CD8-positive, alpha-beta memory T cell (primary cell): ENCODE data around the gene THUMPD3. TPM values are rescaled to one million over a fixed set of nuclear protein-coding genes. Genes with fewer than 3 reads are reported as not detected.

ENCODE experiments used
- CTCF ChIA-PET: fragments of 350-600 bp; sonication (Branson Sonifier 250); formaldehyde crosslinking; loops from one replicate; lab custom pipeline; 2021; ENCODE audit warnings: antibody characterized with exemption; lab: Charles Lee
- POLR2A ChIA-PET: fragments of 350-600 bp; sonication (Branson Sonifier 250); formaldehyde crosslinking; loops from one replicate; lab custom pipeline; 2021; ENCODE audit warnings: antibody characterized with exemption; lab: Charles Lee
- DNase-seq, 5 donors: peaks; one replicate each; pipeline versions ENCODE4 v3.0.0 to v3.0.0-alpha.2; 2020 to 2022; ENCODE audit warnings: mixed read lengths in 1 of 5
- H3K27ac ChIP-seq: one replicate; pipeline ENCODE4 v1.7.0; 2013; ENCODE audit warnings: low read depth, mild to moderate bottlenecking, low read length, moderate library complexity
- H3K27me3 ChIP-seq: 2 replicates; pipeline ENCODE4 v1.7.0; 2013; ENCODE audit warnings: low read length, mild to moderate bottlenecking; ENCODE audit not compliant: insufficient read depth, poor library complexity, severe bottlenecking
- H3K36me3 ChIP-seq: 2 replicates; pipeline ENCODE4 v1.7.0; 2013; ENCODE audit warnings: mild to moderate bottlenecking, low read length, moderate library complexity; ENCODE audit not compliant: insufficient read depth
- H3K4me1 ChIP-seq: 2 replicates; pipeline ENCODE4 v1.7.0; 2013; ENCODE audit warnings: mild to moderate bottlenecking, low read length, moderate library complexity; ENCODE audit not compliant: insufficient read depth
- H3K4me3 ChIP-seq: 2 replicates; pipeline ENCODE4 v1.7.0; 2013; ENCODE audit warnings: mild to moderate bottlenecking, low read length
- H3K9me3 ChIP-seq: 2 replicates; pipeline ENCODE4 v1.7.0; 2013; ENCODE audit warnings: mild to moderate bottlenecking, low read length
- H3K27ac Mint-ChIP-seq, 8 donors: one replicate each; pipeline ENCODE4 v1.8.0; 2020 to 2021; ENCODE audit warnings: mixed read lengths in 8 of 8, mild to moderate bottlenecking in 6 of 8, inconsistent platforms in 3 of 8, moderate library complexity in 3 of 8
- H3K27me3 Mint-ChIP-seq, 2 donors: one replicate each; pipeline ENCODE4 v1.8.0; 2020 to 2021; ENCODE audit warnings: mixed read lengths in 2 of 2, mild to moderate bottlenecking in 1 of 2, moderate library complexity in 1 of 2
- H3K36me3 Mint-ChIP-seq, 3 donors: one replicate each; pipeline ENCODE4 v1.8.0; 2020 to 2021; ENCODE audit warnings: mixed read lengths in 3 of 3, inconsistent platforms in 1 of 3, mild to moderate bottlenecking in 1 of 3
- H3K4me1 Mint-ChIP-seq, 3 donors: one replicate each; pipeline ENCODE4 v1.8.0; 2020 to 2021; ENCODE audit warnings: mixed read lengths in 3 of 3, inconsistent platforms in 1 of 3, mild to moderate bottlenecking in 1 of 3
- H3K4me3 Mint-ChIP-seq, 7 donors: one replicate each; pipeline ENCODE4 v1.8.0; 2020 to 2021; ENCODE audit warnings: mixed read lengths in 7 of 7, mild to moderate bottlenecking in 6 of 7, moderate library complexity in 4 of 7, inconsistent platforms in 2 of 7
- H3K9me3 Mint-ChIP-seq, 5 donors: one replicate each; pipeline ENCODE4 v1.8.0; 2020 to 2022; ENCODE audit warnings: mixed read lengths in 5 of 5, mild to moderate bottlenecking in 3 of 5, moderate library complexity in 2 of 5, inconsistent platforms in 1 of 5
- polyA plus RNA-seq: library from polyadenylated mRNA; unstranded; fragments of 300-500 nt; fragmentation: Illumina TruSeq; gene quantifications from one replicate; pipeline ENCODE4 v1.2.3, GENCODE V29; 2021
- total RNA-seq, 2 experiments: library from RNA; stranded (reverse); gene quantifications; one replicate each; pipeline ENCODE4 v1.2.3, GENCODE V29; 2021

The THUMPD3 gene
- total and polyA plus RNA-seq, 3 experiments from 2014 or later, result 19.5 to 58.5 (median 58.4) TPM

GRCh38 chr3:9406856-9407626 is 44.2 kb downstream of the THUMPD3 start:
- H3K27ac ChIP-seq, result no peak overlapping the region
- CTCF ChIA-PET, result no interaction called here
- DNase-seq, result no peak
- peak overlapping the region in 2 of 7 donors; percentile 8 to 12 for H3K4me3 Mint-ChIP-seq
- H3K9me3 ChIP-seq, result no peaks in the 10 kb centered on the region
- H3K4me1 ChIP-seq, result peaks cover 70% of the 10 kb centered on the region
- peaks cover 70 to 95% (median 85%) of the 10 kb centered on the region in 3 donors for H3K4me1 Mint-ChIP-seq
- H3K9me3 Mint-ChIP-seq, result no peaks in the 10 kb centered on the region
- no peaks in the 10 kb centered on the region for H3K27me3 ChIP-seq
- POLR2A ChIA-PET, result no interaction called here
- H3K36me3 ChIP-seq, result no peaks in the 10 kb centered on the region
- peak overlapping the region in 5 of 8 donors; percentile 29 to 70 (median 37) for H3K27ac Mint-ChIP-seq
- no peak overlapping the region for H3K4me3 ChIP-seq
- peaks cover 0 to 6% (median 0%) of the 10 kb centered on the region in 3 donors for H3K36me3 Mint-ChIP-seq
- no peaks in the 10 kb centered on the region for H3K27me3 Mint-ChIP-seq

GRCh38 chr3:9408061-9408460 is 45.2 kb downstream of the THUMPD3 start:
- Histone ChIP-seq H3K4me3 (no peak overlapping the region), H3K9me3 (no peaks in the 10 kb centered on the region), H3K36me3 (no peaks in the 10 kb centered on the region), H3K27ac (no peak overlapping the region), H3K27me3 (no peaks in the 10 kb centered on the region), H3K4me1 (peaks cover 69% of the 10 kb centered on the region)
- Mint-ChIP-seq H3K27me3 (no peaks in the 10 kb centered on the region), H3K27ac (peak overlapping the region in 1 of 8 donors; percentile 20), H3K9me3 (no peaks in the 10 kb centered on the region), H3K4me3 (no peak overlapping the region), H3K4me1 (peaks cover 69 to 95% (median 85%) of the 10 kb centered on the region in 3 donors), H3K36me3 (peaks cover 0 to 6% (median 0%) of the 10 kb centered on the region in 3 donors)
- ChIA-PET POLR2A (no interaction called here), CTCF (interaction anchor here (1.6 kb wide), 1 partner anchor 46 kb away, joined by 3 read pairs; the partner anchor contains the start of gene THUMPD3)
- no peak for DNase-seq

GRCh38 chr3:9408546-9408945 is 45.7 kb downstream of the THUMPD3 start:
- DNase-seq, result no peak
- peak overlapping the region in 3 of 8 donors; percentile 35 to 91 (median 36) for H3K27ac Mint-ChIP-seq
- H3K9me3 ChIP-seq, result no peaks in the 10 kb centered on the region
- H3K27ac ChIP-seq, result no peak overlapping the region
- CTCF ChIA-PET, result interaction anchor here (1.6 kb wide), 1 partner anchor 46 kb away, joined by 3 read pairs; the partner anchor contains the start of gene THUMPD3
- H3K4me1 Mint-ChIP-seq, result peaks cover 67 to 95% (median 85%) of the 10 kb centered on the region in 3 donors
- H3K27me3 Mint-ChIP-seq, result no peaks in the 10 kb centered on the region
- POLR2A ChIA-PET, result no interaction called here
- H3K27me3 ChIP-seq, result no peaks in the 10 kb centered on the region
- H3K36me3 Mint-ChIP-seq, result peaks cover 0 to 8% (median 3%) of the 10 kb centered on the region in 3 donors
- no peak overlapping the region for H3K4me3 ChIP-seq
- H3K4me1 ChIP-seq, result peaks cover 64% of the 10 kb centered on the region
- no peaks in the 10 kb centered on the region for H3K36me3 ChIP-seq
- no peaks in the 10 kb centered on the region for H3K9me3 Mint-ChIP-seq
- no peak overlapping the region for H3K4me3 Mint-ChIP-seq

GRCh38 chr3:9409981-9410854 is 47.4 kb downstream of the THUMPD3 start:
- Mint-ChIP-seq H3K4me1 (peaks cover 63 to 91% (median 77%) of the 10 kb centered on the region in 3 donors), H3K4me3 (peak overlapping the region in 2 of 7 donors; percentile 4 to 6), H3K9me3 (no peaks in the 10 kb centered on the region), H3K27me3 (no peaks in the 10 kb centered on the region), H3K36me3 (peaks cover 0 to 12% (median 3%) of the 10 kb centered on the region in 3 donors), H3K27ac (peak overlapping the region in 5 of 8 donors; percentile 6 to 82 (median 38))
- Histone ChIP-seq H3K27ac (no peak overlapping the region), H3K27me3 (no peaks in the 10 kb centered on the region), H3K9me3 (no peaks in the 10 kb centered on the region), H3K36me3 (no peaks in the 10 kb centered on the region), H3K4me1 (peaks cover 60% of the 10 kb centered on the region), H3K4me3 (no peak overlapping the region)
- no peak for DNase-seq
- ChIA-PET POLR2A (interaction anchor here (0.6 kb wide), 1 partner anchor 738 kb away, joined by 5 read pairs; no protein-coding TSS in a partner anchor), CTCF (no interaction called here)

GRCh38 chr3:9411302-9411701 is 48.4 kb downstream of the THUMPD3 start:
- POLR2A ChIA-PET, result interaction anchor here (0.6 kb wide), 1 partner anchor 292 kb away, joined by 3 read pairs; the partner anchor contains the start of gene CPNE9
- Histone ChIP-seq H3K27me3 (no peaks in the 10 kb centered on the region), H3K4me3 (no peak overlapping the region), H3K9me3 (no peaks in the 10 kb centered on the region), H3K36me3 (no peaks in the 10 kb centered on the region), H3K4me1 (peaks cover 60% of the 10 kb centered on the region), H3K27ac (no peak overlapping the region)
- no peak for DNase-seq
- CTCF ChIA-PET, result no interaction called here
- Mint-ChIP-seq H3K4me1 (peaks cover 60 to 88% (median 72%) of the 10 kb centered on the region in 3 donors), H3K27me3 (no peaks in the 10 kb centered on the region), H3K4me3 (no peak overlapping the region), H3K9me3 (no peaks in the 10 kb centered on the region), H3K36me3 (peaks cover 0 to 17% (median 3%) of the 10 kb centered on the region in 3 donors), H3K27ac (peak overlapping the region in 2 of 8 donors; percentile 29 to 47)

GRCh38 chr3:9412293-9412692 is 49.4 kb downstream of the THUMPD3 start:
- H3K27me3 Mint-ChIP-seq, result no peaks in the 10 kb centered on the region
- CTCF ChIA-PET, result no interaction called here
- POLR2A ChIA-PET, result no interaction called here
- H3K4me3 ChIP-seq, result no peak overlapping the region
- H3K4me3 Mint-ChIP-seq, result peak overlapping the region in 3 of 7 donors; percentile 49 to 60 (median 49)
- peak overlapping the region; percentile 31 to 84 (median 62) for H3K27ac Mint-ChIP-seq
- peaks cover 59 to 88% (median 74%) of the 10 kb centered on the region in 3 donors for H3K4me1 Mint-ChIP-seq
- no peak overlapping the region for H3K27ac ChIP-seq
- no peaks in the 10 kb centered on the region for H3K9me3 Mint-ChIP-seq
- peaks cover 51% of the 10 kb centered on the region for H3K4me1 ChIP-seq
- H3K36me3 ChIP-seq, result no peaks in the 10 kb centered on the region
- H3K9me3 ChIP-seq, result no peaks in the 10 kb centered on the region
- no peak for DNase-seq
- no peaks in the 10 kb centered on the region for H3K27me3 ChIP-seq
- H3K36me3 Mint-ChIP-seq, result peaks cover 0 to 17% (median 3%) of the 10 kb centered on the region in 3 donors

- POLR2A ChIA-PET, result no interaction called here
- Mint-ChIP-seq H3K9me3 (no peaks in the 10 kb centered on the region), H3K27ac (no peak overlapping the region), H3K4me3 (no peak overlapping the region), H3K27me3 (no peaks in the 10 kb centered on the region), H3K36me3 (peaks cover 0 to 16% (median 6%) of the 10 kb centered on the region in 3 donors), H3K4me1 (peaks cover 53 to 83% (median 69%) of the 10 kb centered on the region in 3 donors)
- CTCF ChIA-PET, result no interaction called here
- no peaks in the 10 kb centered on the region for H3K36me3 ChIP-seq
- no peaks in the 10 kb centered on the region for H3K27me3 ChIP-seq
- peaks cover 44% of the 10 kb centered on the region for H3K4me1 ChIP-seq
- no peak overlapping the region for H3K27ac ChIP-seq
- no peak for DNase-seq
- H3K4me3 ChIP-seq, result no peak overlapping the region
- no peaks in the 10 kb centered on the region for H3K9me3 ChIP-seq
Observed at GRCh38 chr3:9414826-9415225, 52.0 kb downstream of the THUMPD3 start.
